Right lobe of liver (tissue), 4 donors: ENCODE data around the gene EHMT2.
"Not testable (repeated sequence)": the region's sequence is repeated elsewhere in the genome, so short reads cannot be mapped to it uniquely, and the experiment has no call there.

Experiments used
- CTCF ChIP-seq, 4 donors: fragments of 200-600 bp in 3 of 4; fragments of 450-650 bp in 1 of 4; IDR thresholded peaks; one replicate each; pipeline versions ENCODE4 v1.5.1 to v1.8.0; 2016 to 2022; ENCODE audit warnings: antibody characterized with exemption in 4 of 4, mild to moderate bottlenecking in 2 of 4
- POLR2A ChIP-seq: fragments of 450-650 bp; IDR thresholded peaks from one replicate; pipeline ENCODE4 v1.6.1; 2017; ENCODE audit warnings: antibody characterized with exemption, mild to moderate bottlenecking
- donor health status: DM: no; HTN: no; CAD: no.
- donor health status: DM: no; HTN: no; CAD: no.
- donor health status: DM: no; HTN: yes; CAD: no.

- TF ChIP-seq POLR2A; CTCF (IDR thresholded peaks at IDR 0.05): not testable (repeated sequence)
Observed at GRCh38 chr6:31906727-31907126, 9.2 kb upstream of the EHMT2 start.
